NCI-H2196 treated with DMSO at 0.1 percent for 48 hours (cell line): Measurements from ENCODE around the gene ARSB.
"Not testable (repeated sequence)": the region's sequence is repeated elsewhere in the genome, so short reads cannot be mapped to it uniquely, and the experiment has no call there.

Experiments used
- DNase-seq: peaks from one replicate; lab custom pipeline; 2025; ENCODE audit not compliant: unreplicated experiment; lab: John Stamatoyannopoulos, UW

ARSB gene

DNA sequence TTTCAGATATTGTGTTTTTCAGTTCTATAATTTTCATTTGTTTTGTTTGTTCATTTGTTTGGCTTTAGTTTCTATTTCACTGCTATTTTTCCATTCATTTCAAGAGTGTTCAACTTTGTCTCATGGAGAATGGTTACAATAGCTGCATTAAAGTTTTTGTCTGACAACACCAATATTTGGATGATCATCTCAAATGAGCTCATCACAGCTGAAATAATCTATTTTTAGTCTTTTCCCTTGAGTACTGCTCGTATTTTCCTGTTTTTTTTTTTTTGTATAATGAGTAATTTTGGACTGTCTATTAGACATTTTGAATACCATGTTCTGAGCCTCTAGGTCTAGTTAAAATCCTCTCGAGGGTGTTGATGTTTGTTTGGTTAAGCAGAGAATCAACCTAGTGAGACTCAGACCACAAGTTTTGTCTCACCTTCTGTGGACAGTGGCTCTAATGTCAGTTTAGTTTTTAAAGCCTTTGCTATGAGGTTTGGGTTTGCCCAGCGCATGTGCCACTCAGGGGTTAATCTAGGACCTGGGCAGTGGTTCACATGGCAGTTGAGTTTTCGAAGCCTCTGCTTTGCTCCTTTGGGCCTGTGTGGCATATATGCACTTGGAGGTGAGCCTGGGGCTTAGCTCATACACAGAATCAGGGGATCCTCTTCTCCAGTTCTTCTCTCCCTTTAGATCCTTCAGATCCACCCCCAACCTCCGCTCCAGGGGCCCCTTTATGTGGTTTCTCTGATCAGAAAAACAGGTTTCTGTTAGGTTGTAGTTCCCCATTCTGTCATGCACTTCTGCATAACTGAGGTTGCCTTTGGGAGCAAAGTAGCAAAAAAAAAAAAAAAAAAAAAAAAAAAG lies 79.8 kb downstream of the ARSB start:
- no peak for DNase-seq

DNA sequence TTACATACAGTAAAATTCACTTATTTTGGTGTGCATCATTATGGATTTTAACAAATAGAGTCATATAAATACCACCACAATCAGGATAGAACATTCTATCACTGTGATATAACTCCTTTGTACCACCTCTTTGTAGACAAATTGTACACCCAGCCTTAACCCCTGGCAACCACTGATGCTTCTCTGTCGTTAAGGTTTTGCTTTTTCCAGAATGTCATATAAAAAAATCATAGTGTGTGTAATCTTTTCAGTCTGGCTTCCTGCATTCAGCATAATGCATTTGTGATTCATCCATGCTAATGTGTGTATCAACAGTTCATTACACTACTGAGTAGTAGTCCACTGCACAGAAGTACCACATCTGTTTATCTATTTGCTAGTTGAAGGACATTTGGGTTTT lies 81.2 kb downstream of the ARSB start:
- DNase-seq, result no peak

DNA sequence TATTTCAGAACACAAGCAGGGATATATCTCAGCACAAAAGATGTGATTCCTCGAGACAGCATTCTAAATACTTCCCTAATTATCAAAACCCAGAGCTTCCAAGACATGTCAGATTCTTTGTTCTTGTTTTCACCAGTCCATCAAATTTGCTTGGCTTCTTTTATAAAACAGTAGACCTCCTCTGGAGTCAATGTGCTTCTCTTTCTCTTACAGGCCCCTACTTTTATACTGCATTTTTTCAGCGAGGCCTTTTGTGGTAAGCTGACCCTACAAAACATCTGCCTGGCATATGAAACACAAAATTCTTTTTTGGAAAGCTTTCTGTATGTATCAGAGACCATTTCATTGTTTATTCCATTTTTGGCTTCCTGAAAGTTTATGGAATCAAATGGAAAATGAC lies 81.8 kb downstream of the ARSB start:
- no peak for DNase-seq

- no peak for DNase-seq
Measured at GRCh38 chr5:78899922-78900362, 85.2 kb downstream of the ARSB start.

GRCh38 chr5:78896132-78896531 lies 89.0 kb downstream of the ARSB start:
- DNase-seq, result no peak

DNA sequence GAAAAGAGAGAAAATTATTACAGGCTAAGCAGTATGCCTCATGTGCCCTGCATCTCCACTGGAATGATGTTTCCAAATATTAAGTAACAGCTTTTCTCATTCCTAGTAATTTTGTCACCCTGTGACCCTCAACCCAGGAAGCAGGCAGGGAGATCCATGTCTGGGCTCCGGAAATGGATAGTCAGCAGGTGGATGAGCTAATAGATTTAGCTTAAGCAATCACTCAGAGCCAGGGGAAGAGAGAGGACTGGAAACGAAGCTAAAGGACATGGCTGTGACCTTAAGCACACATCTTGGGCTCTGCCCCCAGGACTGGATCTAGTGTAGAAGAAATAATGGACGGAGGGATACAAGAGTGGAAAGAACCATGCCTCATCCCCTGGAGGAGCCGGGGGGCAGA lies 89.5 kb downstream of the ARSB start:
- DNase-seq, result no peak

DNA sequence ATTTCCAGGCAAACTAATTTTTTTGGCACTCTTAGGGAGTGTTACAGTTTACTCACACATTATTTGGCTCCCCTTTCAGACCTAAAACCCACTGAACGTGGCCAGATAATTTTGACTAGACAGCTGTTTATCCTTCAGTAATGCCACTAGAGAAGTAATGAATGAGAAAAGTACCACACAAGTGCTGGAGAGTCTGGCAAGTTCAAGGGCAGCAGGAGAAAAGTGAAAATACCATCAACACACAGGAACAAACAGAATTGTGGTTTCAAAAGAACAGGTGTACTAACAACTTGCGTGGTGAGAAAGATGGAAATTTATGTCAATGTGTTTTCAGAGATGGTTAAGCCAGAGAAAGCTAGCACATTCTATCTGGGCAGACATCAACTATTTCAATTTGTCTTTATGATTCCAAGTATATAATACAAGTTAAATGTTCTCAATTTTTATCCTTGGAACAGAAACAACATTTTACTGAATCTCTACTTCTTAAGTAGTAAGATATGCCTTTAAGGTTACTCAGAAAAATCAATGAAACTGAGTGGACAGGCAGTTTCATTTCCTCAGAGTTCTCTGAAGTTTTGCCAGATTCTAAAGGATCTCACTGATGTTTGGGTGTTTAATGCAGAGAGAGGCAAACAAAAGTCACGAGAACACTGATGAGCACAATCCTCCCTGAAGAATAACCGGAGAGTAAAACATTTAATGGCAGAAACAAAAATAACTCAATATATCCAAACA lies 91.0 kb downstream of the ARSB start:
- no peak for DNase-seq

- DNase-seq, result no peak
Measured at GRCh38 chr5:78890667-78891379, 94.3 kb downstream of the ARSB start.

DNA sequence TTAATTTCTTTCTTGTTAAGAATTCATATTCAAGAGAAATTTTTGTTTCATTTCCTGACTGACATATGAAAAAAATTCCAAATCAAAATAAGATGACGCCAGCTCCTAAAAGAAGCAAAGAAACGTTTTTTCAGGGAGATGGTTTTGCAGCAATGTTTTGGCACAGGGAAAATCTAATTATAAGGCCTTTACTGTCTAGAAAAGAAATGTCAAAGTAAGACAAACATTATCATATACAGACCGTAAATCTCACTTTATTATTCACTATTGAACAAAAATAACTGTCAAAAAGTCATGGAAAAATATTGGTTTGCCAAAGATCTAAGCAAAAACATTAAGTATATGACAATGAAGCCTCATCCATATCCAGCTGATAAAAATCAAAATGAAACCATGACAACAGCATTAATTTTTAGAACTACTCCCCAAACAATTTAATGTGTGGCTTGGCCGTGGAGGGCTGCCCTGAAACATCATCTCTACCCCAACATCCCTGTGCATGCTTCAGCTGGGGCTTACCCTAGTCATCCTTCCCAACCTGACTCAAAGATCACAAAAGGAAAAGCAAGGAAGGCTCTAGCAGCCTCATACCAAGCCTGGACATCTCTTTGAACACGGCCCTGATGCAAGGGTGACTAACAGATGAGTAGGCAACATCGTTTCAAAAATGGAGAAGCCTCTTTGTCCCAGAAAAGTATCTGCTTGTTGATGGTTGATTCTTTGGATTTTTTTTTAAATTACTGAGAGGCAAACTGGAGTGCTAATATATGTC lies 95.6 kb downstream of the ARSB start:
- no peak for DNase-seq

- no peak for DNase-seq
Measured at GRCh38 chr5:78888580-78889368, 96.3 kb downstream of the ARSB start.

- DNase-seq, result no peak
Measured at GRCh38 chr5:78887384-78888118, 97.6 kb downstream of the ARSB start.

DNA sequence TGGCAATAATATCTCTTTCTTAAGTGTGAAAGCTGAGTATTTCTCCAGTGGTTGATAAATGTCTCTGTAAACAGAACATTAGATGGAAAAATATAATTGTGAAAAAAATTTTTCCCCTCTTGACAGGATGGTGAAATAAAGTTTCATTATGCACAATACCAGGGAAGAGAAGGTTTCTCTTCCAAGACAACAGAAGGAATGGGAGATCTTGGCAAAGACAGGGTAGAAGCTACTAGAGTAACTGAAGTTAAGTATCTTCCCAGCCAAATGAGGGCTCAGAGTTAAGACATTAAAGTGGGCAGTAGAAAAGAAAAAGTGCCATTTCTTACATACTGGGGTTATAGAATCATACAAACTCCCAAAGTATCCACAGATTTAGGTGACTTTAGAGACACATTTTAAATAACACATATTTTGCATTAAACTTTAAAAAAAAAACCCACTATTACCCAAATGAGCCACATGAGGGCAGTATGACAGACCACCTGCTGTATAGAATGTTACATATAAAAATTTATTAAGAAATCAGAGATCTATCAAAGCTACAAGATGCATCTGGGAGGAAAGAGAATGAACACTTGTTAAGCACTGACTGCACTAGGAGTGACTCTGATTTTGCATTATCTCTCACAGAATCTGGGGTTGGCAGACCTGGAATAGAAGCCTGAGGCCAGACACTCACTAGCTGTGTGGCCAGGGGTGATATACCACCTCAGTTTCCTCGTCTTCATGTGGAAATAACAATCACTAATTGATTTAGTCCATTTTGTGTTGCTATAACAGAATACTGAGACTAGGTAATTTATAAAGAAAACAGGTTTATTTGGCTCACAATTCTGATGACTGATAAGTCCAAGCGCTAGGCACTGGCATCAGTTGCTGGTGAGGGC lies 98.5 kb downstream of the ARSB start:
- no peak for DNase-seq

GRCh38 chr5:78881884-78882283 lies 103.2 kb downstream of the ARSB start:
- DNase-seq, result no peak

- DNase-seq, result no peak
Measured at GRCh38 chr5:78879516-78879915, 105.6 kb downstream of the ARSB start.

DNA sequence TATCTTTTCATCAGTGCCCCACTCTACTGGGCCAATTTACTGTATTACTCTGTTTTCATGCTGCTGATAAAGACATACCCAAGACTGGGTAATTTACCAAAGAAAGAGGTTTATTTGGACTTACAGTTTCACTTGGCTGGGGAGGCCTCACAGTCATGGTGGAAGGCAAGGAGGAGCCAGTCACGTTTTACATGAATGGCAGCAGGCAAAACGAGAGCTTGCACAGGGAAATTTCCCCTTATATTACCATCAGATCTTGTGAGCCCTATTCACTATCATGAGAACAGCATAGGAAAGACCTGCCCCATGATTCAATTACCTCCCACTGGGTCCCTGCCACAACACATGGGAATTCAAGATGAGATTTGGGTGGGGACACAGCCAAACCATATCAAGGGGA lies 119.0 kb downstream of the ARSB start:
- DNase-seq, result not testable (repeated sequence)

- no peak for DNase-seq
Measured at GRCh38 chr5:78858364-78858763, 126.7 kb downstream of the ARSB start.

- no peak for DNase-seq
Measured at GRCh38 chr5:78855026-78855425, 130.1 kb downstream of the ARSB start.

DNA sequence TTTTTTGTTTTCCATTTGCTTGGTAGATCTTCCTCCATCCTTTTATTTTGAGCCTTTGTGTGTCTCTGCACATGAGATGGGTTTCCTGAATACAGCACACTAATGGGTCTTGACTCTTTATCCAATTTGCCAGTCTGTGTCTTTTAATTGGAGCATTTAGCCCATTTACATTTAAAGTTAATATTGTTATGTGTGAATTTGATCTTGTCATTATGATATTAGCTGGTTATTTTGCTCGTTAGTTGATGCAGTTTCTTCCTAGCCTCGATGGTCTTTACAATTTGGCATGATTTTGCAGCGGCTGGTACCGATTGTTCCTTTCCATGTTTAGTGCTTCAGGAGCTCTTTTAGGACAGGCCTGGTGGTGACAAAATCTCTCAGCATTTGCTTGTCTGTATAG lies 133.2 kb downstream of the ARSB start:
- DNase-seq, result not testable (repeated sequence)
